Measurements from ENCODE around the gene JPH3.

- TF ChIP-seq EP300 (IDR thresholded peaks at IDR 0.05) = no peak
- TF ChIP-seq, protein P1, sequence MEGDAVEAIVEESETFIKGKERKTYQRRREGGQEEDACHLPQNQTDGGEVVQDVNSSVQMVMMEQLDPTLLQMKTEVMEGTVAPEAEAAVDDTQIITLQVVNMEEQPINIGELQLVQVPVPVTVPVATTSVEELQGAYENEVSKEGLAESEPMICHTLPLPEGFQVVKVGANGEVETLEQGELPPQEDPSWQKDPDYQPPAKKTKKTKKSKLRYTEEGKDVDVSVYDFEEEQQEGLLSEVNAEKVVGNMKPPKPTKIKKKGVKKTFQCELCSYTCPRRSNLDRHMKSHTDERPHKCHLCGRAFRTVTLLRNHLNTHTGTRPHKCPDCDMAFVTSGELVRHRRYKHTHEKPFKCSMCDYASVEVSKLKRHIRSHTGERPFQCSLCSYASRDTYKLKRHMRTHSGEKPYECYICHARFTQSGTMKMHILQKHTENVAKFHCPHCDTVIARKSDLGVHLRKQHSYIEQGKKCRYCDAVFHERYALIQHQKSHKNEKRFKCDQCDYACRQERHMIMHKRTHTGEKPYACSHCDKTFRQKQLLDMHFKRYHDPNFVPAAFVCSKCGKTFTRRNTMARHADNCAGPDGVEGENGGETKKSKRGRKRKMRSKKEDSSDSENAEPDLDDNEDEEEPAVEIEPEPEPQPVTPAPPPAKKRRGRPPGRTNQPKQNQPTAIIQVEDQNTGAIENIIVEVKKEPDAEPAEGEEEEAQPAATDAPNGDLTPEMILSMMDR (IDR thresholded peaks at IDR 0.05) = no peak
- no peak for TF ChIP-seq POLR2A (IDR thresholded peaks at IDR 0.05)
Measured at GRCh38 chr16:87652799-87653198, 50.5 kb downstream of the JPH3 start.
